K562 (cell line): ENCODE data around the gene TRMT1. TPM values are rescaled to one million over a fixed set of nuclear protein-coding genes. Genes with fewer than 3 reads are reported as not detected.

Experiments used
- GTF2F1 ChIP-seq: IDR thresholded peaks from 2 replicates; pipeline ENCODE4 v1.6.1; 2011; ENCODE audit warnings: low read depth, low read length, improper control_type of control experiment
- MAZ ChIP-seq, 2 experiments: fragments of 450-650 bp in 1 of 2; sonication (generic) in 1 of 2; formaldehyde crosslinking; IDR thresholded peaks in 1 of 2; conservative IDR thresholded peaks in 1 of 2; 2 replicates each; pipeline versions ENCODE4 v1.4.0 to v1.5.0; 2020; ENCODE audit warnings: mild to moderate bottlenecking in 1 of 2, missing genetic modification reagents in 1 of 2
- polyA plus RNA-seq, 8 experiments: library from polyadenylated mRNA; depleted of rRNA in 4 of 8; stranded (reverse) in 5 of 8; unstranded in 3 of 8; fragments of >200 nt; fragmentation: Nextera tagmentation in 2 of 8; fragmentation: Illumina TruSeq in 1 of 8; extraction: Ambion mirVana in 2 of 8; extraction: Trizol in 1 of 8; gene quantifications; 2 replicates each; pipeline versions ENCODE4 v1.2.1 to v1.2.3, GENCODE V29; 2011 to 2014; ENCODE audit warnings: inconsistent platforms in 1 of 8, missing spikeins in 1 of 8
- total RNA-seq, 7 experiments: library from RNA; depleted of rRNA in 6 of 7; stranded (reverse); fragments of >200 nt in 6 of 7; fragmentation: Illumina TruSeq in 2 of 7; extraction: Trizol in 2 of 7; gene quantifications; 2 replicates each; pipeline versions ENCODE4 v1.2.1 to v1.2.3, GENCODE V29; 2011 to 2021; ENCODE audit warnings: low replicate concordance in 1 of 7
- TF ChIP-seq, protein P1 (sequence below): fragments of 450-650 bp; IDR thresholded peaks from 2 replicates; pipeline ENCODE4 v1.6.1; 2016; ENCODE audit warnings: low read depth

The TRMT1 gene
- total and polyA plus RNA-seq, 9 of the 15 experiments (the other 6 are each of a cell fraction or from before 2014, with no cell fraction given) = 5.8 to 158 (median 54.3) TPM

DNA sequence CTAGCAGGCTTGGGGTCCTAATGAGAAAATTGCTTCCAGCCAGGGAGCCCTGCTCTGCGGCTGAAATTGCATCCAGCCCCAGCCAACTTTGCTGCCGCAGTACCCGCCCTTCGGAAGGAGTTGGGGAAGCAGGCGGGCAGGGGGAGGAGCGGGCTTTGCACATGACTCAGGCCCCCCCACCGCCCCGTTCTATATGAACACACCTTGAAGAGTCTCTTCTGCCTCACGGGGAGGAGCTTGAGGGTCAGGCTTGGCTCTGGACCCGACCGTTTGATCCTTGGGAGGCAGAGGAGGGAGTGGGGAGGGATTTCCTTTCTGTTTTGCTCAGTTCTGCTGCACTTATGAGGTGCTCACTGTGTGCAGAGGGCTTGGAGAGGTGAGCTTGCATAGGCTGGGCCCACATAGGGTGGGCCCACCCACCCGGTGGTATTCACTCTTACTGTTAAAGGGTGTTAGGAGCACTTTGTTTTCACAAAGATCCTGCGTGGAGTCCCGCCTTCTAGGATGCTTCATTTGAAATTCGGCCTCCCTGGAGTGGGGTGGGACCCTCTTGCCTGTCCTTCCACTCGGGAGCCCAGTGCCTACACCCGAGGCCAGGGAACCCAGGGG, 60.4 kb downstream of the TRMT1 start (continued):
- TF ChIP-seq, protein P1, sequence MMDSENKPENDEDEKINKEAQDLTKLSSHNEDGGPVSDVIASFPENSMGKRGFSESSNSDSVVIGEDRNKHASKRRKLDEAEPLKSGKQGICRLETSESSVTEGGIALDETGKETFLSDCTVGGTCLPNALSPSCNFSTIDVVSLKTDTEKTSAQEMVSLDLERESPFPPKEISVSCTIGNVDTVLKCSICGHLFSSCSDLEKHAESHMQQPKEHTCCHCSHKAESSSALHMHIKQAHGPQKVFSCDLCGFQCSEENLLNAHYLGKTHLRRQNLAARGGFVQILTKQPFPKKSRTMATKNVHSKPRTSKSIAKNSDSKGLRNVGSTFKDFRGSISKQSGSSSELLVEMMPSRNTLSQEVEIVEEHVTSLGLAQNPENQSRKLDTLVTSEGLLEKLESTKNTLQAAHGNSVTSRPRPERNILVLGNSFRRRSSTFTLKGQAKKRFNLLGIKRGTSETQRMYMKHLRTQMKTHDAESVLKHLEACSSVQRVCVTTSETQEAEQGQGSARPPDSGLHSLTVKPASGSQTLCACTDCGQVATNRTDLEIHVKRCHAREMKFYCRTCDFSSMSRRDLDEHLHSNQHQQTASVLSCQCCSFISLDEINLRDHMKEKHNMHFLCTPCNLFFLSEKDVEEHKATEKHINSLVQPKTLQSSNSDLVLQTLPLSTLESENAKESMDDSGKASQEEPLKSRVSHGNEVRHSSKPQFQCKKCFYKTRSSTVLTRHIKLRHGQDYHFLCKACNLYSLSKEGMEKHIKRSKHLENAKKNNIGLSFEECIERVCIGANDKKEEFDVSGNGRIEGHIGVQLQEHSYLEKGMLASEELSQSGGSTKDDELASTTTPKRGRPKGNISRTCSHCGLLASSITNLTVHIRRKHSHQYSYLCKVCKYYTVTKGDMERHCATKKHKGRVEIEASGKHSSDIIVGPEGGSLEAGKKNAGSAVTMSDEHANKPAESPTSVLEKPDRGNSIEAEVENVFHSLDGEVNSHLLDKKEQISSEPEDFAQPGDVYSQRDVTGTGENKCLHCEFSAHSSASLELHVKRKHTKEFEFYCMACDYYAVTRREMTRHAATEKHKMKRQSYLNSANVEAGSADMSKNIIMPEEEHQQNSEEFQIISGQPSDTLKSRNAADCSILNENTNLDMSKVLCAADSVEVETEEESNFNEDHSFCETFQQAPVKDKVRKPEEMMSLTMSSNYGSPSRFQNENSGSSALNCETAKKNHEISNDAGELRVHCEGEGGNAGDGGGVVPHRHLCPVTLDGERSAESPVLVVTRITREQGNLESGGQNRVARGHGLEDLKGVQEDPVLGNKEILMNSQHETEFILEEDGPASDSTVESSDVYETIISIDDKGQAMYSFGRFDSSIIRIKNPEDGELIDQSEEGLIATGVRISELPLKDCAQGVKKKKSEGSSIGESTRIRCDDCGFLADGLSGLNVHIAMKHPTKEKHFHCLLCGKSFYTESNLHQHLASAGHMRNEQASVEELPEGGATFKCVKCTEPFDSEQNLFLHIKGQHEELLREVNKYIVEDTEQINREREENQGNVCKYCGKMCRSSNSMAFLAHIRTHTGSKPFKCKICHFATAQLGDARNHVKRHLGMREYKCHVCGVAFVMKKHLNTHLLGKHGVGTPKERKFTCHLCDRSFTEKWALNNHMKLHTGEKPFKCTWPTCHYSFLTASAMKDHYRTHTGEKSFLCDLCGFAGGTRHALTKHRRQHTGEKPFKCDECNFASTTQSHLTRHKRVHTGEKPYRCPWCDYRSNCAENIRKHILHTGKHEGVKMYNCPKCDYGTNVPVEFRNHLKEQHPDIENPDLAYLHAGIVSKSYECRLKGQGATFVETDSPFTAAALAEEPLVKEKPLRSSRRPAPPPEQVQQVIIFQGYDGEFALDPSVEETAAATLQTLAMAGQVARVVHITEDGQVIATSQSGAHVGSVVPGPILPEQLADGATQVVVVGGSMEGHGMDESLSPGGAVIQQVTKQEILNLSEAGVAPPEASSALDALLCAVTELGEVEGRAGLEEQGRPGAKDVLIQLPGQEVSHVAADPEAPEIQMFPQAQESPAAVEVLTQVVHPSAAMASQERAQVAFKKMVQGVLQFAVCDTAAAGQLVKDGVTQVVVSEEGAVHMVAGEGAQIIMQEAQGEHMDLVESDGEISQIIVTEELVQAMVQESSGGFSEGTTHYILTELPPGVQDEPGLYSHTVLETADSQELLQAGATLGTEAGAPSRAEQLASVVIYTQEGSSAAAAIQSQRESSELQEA = no peak
- TF ChIP-seq MAZ (CRISPR knock-in tag; conservative IDR thresholded peaks at IDR 0.05 in 1 of 2, IDR thresholded peaks at IDR 0.05 in 1 of 2) (no peak), GTF2F1 (no peak)
